Iris pigment epithelial cell (primary cell): ENCODE results near the gene RFPL2.
"Not testable (repeated sequence)": the region's sequence is repeated elsewhere in the genome, so short reads cannot be mapped to it uniquely, and the experiment has no call there.

Experiments used
- DNase-seq: peaks from one replicate; pipeline ENCODE4 v3.0.0-alpha.2; 2011; ENCODE audit warnings: low read depth

Gene RFPL2

DNA sequence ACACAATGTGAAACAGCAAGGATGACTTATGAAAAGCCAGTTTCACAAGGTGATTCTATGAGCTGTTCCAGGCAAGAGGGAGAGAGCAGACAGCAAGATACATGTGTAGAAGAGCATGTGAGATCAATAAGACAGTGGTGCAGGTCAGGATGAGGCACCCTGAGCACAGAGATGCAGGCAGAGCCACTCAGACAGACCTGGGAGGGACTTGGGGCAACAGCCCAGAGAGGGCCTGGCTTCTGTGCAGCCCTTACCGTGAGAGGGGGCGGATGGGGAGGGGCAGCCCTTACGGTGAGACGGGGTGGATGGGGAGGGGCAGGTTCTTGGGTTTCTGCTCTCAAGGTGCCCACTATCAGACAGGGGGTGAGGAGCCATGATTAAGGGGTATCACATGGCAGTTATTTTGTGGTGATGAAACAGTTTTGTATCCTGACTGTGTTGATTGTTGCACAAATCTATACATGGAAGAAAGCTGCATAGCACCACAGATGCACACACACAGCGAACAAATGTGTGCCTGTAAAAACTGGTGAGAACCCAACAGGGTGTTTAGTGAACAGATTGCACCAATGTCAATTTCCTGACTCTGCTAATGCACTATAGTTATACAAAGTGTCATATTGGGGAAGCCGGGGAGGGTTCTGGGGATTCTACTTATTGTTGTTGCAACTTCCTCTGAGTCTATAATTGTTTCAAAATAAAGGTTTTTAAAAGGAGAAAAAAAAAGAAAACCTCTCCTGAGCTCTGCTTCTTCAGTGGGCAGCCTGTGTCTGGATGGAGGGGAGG lies 40.6 kb downstream of the RFPL2 start:
- no peak for DNase-seq

DNA sequence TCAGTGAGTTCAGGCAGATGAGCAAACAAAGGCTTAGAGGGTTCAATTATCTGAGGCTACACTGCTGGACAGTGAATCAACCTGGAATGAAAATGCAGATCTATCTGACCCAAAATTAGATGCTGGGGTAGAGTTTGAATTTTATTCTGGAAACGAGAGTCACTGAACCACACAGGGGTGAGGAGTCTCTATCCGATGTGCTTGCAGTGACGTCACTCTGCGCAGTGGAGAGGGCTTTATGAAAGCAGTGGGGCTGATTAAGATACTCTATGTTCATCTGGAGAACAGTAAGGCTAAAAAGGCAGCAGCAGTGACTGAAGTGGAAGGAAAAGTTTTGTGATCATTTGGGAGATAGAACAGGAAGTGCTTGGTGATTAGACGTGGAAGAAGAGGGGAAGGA lies 44.5 kb downstream of the RFPL2 start:
- DNase-seq: not testable (repeated sequence)

DNA sequence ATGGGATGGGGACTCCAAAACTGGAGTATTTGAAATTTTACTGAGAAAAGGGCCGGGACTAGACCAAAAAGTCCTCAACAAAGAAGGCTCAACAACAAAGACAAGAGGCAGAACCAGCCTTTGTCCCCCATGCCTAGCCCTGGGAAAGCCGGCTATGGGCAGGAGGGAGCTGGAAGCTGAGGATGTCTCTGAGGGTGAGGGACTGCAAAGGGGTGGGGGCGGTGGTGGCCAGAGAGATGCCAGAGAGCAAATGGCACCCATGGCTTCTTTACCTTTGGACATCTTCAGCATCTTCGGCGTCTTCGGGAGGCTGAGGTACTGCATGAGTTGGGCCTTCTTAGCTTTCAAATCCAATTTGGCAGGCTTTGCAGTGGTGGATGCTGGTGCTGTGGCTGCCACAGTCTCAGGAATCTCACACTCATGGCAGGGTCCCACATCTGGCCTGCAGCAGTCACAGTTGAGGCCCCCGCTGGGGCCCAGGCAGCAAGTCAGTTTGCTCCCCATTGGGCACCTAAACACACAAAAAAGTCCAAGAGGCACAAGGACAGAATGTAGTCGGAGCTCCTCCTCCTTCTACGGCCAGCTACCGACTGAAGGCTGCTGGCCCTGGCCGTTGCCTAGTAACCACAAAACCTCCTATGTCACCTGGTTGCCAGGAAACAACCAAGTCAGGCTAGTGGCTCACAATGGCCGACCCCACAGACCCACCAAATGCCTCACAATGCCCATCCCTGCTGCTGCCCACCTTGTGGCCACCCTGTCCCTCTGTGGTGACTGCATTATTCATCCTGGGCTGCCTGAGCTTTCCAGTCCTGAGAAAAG lies 46.0 kb downstream of the RFPL2 start, which contains the start of gene C22orf42:
Gene C22orf42 (minus strand): TSS at position 592 of the 822 bp plus-strand sequence. CDS start 88 bp downstream, at position 504.
- no peak for DNase-seq

DNA sequence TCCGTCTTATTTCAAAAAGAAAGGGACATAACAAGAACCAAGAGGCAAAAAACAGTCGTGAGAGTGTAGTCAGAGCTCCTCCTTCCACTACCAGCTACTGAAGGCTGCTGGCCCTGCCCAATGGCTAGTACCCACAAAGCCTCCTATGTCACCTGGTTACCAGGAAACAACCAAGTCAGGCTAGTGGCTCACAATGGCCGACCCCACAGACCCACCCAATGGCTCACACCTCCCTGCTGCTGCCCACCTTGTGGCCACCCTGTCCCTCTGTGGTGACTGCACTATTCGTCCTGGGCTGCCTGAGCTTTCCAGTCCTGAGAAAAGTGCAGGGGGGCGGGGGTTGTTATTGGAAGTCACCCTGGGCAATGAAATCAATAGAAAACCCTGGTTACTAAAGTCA lies 47.2 kb downstream of the RFPL2 start:
- not testable (repeated sequence) for DNase-seq

DNA sequence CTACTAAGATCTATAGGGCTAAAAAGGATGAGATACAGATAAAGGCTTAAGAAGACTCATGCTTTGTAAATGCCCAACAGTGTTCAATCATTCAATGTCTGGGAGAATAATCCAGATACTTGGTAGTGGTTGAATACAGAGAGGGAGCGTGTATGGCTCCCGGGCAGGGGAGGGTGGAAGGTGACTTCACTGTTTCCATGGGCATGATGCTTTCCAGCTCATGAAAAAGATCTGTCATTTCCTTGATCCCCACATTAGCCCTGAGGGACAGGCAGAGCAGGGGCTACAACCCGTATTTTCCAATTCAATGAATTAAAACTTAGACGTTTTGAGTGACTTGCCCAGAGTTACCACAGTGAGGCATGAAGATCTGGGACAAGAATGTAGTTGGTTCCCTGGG lies 50.1 kb downstream of the RFPL2 start:
- not testable (repeated sequence) for DNase-seq

DNA sequence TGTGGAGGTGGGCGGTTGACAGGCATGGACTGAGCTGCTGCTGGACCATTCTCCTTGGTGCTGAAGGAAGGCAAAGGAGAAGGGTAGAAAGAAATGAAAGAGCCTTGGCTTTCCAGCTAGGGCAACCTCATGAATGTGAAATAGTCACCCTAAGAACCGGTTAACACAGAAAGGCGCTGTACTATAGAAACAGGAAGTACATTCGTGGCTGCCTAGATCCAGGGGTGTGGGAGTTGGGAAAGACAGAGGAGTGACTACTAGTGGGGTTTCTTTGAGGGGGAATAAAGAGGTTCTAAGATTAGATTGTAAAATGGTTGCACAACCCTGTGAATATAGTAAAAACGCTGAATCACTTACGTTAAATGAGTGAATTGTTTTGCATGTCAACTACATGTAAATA lies 53.2 kb downstream of the RFPL2 start:
- DNase-seq: not testable (repeated sequence)

DNA sequence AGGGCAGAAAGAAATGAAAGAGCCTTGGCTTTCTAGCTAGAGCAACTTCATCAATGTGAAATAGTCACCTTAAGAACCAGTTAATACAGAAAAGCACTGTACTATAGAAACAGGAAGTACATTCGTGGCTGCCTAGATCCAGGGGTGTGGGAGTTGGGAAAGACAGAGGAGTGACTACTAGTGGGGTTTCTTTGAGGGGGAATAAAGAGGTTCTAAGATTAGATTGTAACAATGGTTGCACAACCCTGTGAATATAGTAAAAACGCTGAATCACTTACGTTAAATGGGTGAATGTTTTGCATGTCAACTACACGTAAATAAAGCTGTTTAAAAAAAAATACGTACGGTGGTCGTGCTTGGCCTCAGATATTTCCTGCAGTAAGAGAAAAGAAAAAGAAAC lies 54.2 kb downstream of the RFPL2 start:
- not testable (repeated sequence) for DNase-seq

DNA sequence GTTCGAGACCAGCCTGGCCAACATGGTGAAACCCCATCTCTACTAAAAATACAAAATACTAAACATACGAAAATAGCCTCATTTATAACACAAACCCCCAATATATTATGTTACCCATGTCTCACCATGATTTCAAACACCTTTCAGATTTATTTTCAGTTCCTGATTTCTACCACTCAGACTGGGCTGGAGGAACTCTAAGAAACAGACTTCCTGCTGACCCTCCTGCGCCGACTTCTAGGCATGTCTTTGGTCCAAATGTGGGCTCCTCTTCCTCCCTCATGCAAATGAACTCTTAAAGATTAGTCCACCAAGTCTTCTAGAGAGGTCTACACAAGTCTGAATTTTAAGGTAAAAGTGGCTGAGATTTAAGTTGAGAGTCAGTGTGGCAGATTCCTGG lies 56.5 kb downstream of the RFPL2 start:
- DNase-seq: not testable (repeated sequence)

DNA sequence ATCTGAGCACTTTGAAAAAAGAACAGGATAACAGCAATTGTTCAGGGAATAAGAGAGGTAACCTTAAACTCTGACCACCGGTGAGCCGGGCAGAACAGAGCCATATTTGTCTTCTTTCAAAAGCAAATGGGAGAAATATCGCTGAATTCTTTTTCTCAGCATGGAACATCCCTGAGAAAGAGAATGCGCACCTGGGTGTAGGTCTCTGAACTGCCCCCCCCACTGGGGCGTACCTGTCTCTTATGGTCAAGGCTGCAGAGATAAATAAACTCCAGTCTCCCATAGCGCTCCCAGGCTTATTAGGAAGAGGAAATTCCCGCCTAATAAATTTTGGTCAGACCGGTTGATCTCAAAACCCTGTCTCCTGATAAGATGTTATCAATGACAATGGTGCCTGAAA lies 57.7 kb downstream of the RFPL2 start:
- not testable (repeated sequence) for DNase-seq

DNA sequence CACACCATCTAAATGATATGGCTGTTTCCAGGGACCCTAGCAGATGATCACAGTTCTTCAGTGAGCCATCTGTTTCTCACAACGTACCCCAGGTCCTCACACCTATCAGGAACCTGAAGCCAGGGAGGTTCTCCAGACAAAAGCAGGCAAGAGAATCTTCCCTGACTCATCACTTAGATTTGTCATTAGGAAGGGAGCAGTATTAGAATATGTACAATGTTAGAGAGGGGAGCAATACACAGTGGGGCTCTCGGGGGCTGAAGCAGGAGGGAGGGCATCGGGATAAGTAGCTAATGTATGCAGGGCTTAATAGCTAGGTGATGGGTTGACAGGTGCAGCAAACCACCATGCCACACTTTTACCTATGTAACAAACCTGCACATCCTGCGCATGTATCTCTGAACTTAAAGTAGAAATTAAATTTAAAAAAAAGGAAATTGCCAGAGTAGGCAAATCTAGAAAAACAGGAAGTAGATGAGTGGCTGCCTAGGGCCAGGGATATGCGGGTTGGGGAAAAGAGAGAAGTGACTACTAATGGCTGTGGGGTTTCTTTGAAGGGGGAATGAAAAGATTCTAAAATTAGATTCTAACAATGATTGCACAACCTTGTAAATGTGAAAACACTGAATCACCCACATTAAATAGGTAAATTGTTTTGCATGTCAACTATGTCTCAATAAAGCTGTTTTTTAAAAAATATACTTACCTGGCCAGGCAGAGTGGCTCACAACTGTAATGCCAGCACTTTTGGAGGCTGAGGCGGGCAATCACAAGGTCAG lies 60.2 kb downstream of the RFPL2 start:
- DNase-seq: no peak

DNA sequence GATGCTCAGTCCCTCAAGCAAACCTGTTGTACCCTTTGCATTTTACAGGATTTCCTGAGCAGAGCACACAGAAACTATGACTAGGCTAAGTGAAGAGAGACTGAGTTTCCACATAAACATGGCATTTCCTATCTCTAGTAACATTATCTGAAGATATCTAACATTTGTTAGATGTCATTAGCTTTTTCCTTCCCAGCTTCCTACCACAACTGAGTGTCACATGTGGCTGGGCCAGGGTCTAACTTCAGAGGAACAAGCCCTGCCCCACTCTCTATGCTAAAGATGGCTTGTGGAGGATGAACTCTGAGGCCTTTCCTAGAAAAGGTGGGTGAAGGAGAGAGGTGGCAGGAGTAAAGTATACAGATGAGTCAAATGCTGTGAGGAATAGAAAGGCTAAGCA lies 62.3 kb downstream of the RFPL2 start:
- no peak for DNase-seq

DNA sequence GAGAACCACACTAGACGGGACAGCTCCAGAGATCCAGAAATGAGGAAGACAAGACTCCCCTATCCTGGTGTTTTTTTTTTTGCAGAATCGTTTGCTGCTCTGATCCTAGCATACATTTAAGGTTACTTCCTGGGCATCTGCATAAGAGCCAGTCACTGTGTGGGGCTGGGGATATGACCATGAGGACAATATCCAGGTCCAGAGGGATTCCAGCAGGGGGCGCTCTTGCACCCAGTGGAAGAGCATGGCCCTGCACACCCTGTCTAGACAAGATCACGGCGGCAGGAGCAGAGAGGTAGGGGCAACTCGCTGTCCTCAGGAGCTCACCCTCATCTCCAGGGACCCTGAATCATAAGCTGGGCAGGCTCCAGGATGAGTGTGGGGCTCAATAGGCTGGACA lies 64.2 kb downstream of the RFPL2 start:
- not testable (repeated sequence) for DNase-seq
